Skeletal muscle tissue (tissue), 4 donors: ENCODE results near the gene FRS2. TPM values are rescaled to one million over a fixed set of nuclear protein-coding genes. Genes with fewer than 3 reads are reported as not detected.

Experiments used
- H3K27ac ChIP-seq: one replicate; pipeline ENCODE4 v1.7.0; 2013; ENCODE audit warnings: mild to moderate bottlenecking, low read depth, low read length, inconsistent platforms
- H3K27me3 ChIP-seq, 3 donors: one replicate each; pipeline ENCODE4 v1.7.0; 2013; ENCODE audit warnings: low read length in 3 of 3; ENCODE audit not compliant: control insufficient read depth in 3 of 3, insufficient read depth in 3 of 3
- H3K36me3 ChIP-seq, 3 donors: one replicate each; pipeline ENCODE4 v1.7.0; 2013; ENCODE audit warnings: low read length in 3 of 3; ENCODE audit not compliant: control insufficient read depth in 3 of 3, insufficient read depth in 3 of 3
- H3K4me1 ChIP-seq, 3 donors: one replicate each; pipeline ENCODE4 v1.7.0; 2013; ENCODE audit warnings: low read length in 3 of 3, mild to moderate bottlenecking in 3 of 3; ENCODE audit not compliant: control insufficient read depth in 3 of 3, insufficient read depth in 3 of 3
- H3K4me3 ChIP-seq, 3 donors: one replicate each; pipeline ENCODE4 v1.7.0; 2013; ENCODE audit warnings: low read length in 3 of 3
- H3K9ac ChIP-seq, 3 donors: one replicate each; pipeline ENCODE4 v1.7.0; 2013; ENCODE audit warnings: low read length in 3 of 3, mild to moderate bottlenecking in 3 of 3, moderate library complexity in 2 of 3, low read depth in 1 of 3
- H3K9me3 ChIP-seq, 3 donors: one replicate each; pipeline ENCODE4 v1.7.0; 2013; ENCODE audit warnings: low read length in 3 of 3; ENCODE audit not compliant: control insufficient read depth in 3 of 3
- total RNA-seq: library from RNA; depleted of rRNA; stranded (reverse); fragments of >200 nt; gene quantifications from one replicate; pipeline ENCODE4 v1.2.3, GENCODE V29; 2014
- donor health status: Osteomylitis.

Gene FRS2
- total RNA-seq, 1 donor from 2014 or later = 32.9 TPM

DNA sequence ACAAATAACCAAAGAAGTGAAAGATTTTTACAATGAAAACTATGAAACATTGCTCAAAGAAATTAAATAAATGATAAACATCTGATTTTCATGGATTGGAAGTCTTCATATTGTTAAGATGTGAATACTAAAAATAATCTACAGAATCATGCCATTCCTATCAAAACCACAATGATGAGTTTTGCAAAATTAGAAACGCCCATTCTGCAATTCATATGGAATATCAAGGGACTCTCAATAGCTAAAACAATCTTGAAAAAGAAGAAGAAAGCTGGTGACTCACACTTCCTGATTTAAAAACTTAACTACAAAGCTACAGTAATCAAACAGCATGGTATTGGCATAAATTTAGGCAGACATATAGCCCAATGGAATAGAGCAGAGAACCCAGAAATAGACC lies 74.9 kb downstream of the FRS2 start:
- Histone ChIP-seq H3K4me1 (no peaks in the 10 kb centered on the region), H3K4me3 (no peak overlapping the region), H3K36me3 (no peaks in the 10 kb centered on the region), H3K9ac (no peak overlapping the region), H3K27me3 (no peaks in the 10 kb centered on the region), H3K27ac (no peak overlapping the region), H3K9me3 (no peaks in the 10 kb centered on the region)

DNA sequence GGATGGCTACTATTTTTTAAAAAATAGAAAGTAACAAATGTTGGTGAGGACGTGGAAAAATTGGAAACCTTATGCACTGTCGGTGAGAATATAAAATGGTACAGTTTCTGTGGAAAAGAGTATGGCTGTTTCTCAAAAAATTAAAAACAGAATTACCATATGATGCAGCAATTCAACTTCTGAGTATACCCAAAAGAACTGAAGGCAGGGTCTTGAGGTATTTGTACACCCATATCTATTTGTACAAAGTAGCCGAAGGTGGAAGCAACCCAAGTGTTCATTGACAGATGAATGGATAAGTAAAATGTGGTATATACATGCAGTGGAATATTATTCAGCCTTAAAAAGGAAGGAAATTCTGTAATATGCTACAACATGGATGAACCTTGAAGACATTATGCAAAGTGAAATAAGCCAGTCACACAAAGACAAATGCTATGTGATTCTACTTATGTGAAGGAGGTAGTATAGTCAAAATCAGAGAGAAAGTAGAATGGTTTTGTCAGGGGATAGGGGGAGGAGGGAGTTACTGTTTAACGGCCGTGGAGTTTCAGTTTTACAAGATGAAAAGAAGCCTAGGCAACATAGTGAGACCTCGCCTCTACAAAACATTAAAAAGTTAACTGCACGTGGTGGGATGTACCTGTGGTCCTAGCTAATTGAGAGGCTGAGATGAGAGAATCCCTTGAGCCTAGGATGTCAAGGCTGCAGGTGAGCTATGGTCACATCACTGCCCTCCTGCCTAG lies 76.7 kb downstream of the FRS2 start:
- Histone ChIP-seq H3K27me3 (no peaks in the 10 kb centered on the region), H3K9ac (no peak overlapping the region), H3K4me1 (no peaks in the 10 kb centered on the region), H3K9me3 (no peaks in the 10 kb centered on the region), H3K36me3 (no peaks in the 10 kb centered on the region), H3K27ac (no peak overlapping the region), H3K4me3 (no peak overlapping the region)

DNA sequence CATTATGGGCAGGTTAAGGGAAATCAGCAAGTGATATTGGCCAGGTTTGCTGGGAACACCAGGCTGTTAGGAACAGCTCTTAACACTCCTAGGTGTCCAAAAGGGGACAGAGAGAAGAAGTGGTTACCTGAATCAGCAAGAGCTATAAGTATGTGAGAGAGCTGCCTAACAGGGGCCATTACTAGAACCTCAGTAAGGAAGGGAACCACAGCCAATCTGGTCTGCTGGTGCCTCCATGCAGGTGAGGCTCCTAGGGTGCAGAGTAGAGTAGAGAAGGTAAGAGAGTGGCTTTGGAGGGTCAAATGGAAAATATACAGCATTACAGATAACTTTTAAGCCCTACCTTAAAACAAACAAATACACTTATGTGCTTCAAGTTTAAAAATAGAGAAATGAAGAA lies 78.5 kb downstream of the FRS2 start:
- Histone ChIP-seq H3K4me3 (no peak overlapping the region), H3K9me3 (no peaks in the 10 kb centered on the region), H3K4me1 (peaks cover 0 to 2% (median 0%) of the 10 kb centered on the region in 3 donors), H3K27ac (no peak overlapping the region), H3K27me3 (no peaks in the 10 kb centered on the region), H3K9ac (no peak overlapping the region), H3K36me3 (no peaks in the 10 kb centered on the region)

DNA sequence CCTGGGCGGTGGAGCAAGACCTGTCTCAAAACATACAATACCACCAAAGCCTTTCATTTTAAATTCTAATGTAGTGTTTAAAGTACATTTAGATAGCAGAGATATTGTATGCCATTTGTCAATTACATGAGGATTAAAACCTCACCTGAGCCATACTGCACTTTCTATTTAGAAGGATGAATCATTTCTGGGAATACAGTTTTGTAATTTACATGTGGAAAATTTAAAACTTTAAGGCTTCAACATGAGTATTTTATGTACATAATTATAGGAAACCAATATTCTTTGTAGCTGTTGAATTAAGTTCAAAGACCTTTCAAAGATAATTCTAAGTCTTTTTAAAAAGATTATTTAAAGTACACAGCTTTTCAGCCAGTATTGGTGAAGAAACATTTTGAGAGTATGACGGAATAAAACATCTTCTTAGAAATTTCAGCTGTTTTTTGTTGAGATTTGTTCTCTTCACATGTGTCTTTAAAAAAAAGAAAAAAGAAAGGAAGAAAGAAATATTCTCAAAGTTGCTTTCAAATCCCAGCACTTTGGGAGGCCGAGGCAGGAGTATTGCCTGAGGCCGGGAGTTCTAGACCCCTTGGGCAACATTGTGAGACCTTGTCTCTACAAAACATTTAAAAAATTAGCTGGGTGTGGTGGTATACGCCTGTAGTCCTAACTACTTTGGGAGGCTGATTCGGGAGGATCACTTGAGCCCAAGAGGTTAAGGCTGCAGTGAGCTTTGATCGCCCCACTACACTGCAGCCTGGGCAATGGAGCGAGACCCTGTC lies 80.6 kb downstream of the FRS2 start:
- Histone ChIP-seq H3K27me3 (no peaks in the 10 kb centered on the region), H3K27ac (no peak overlapping the region), H3K4me1 (peaks cover 0 to 6% (median 0%) of the 10 kb centered on the region in 3 donors), H3K9ac (no peak overlapping the region), H3K36me3 (no peaks in the 10 kb centered on the region), H3K4me3 (no peak overlapping the region), H3K9me3 (no peaks in the 10 kb centered on the region)

DNA sequence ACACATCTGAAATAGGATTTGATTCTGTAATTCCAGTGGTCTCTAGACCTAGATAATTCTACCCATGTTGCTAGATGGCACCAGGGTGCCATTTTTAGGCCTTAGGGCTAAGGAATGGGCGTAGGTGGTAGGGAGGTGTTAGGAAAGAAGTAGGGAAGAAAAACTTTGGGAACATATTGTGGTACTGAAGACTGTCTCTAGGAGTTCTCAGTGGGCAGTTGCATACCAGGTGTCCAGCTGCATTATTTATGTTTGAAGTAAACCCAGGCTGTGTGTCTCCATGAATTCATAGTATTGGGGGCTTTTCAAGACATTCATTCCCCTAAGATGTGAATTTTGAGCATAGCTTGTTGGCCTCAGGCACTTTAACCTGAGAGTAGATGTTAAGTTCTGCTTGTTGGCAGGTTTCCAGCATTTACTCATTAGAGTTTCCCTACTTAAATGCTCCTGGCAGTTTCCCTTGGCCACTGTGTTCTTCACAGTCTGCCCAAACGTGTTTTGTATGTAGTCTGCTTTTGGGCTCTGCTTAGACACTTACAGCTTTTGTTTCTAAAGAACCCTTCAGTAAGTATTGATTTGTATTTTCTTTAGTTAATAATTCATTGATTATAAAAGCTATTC lies 83.5 kb downstream of the FRS2 start:
- H3K9me3 ChIP-seq = no peaks in the 10 kb centered on the region
- no peak overlapping the region for H3K27ac ChIP-seq
- H3K4me3 ChIP-seq = no peak overlapping the region
- peaks cover 0 to 6% (median 0%) of the 10 kb centered on the region in 3 donors for H3K4me1 ChIP-seq
- H3K36me3 ChIP-seq = no peaks in the 10 kb centered on the region
- H3K27me3 ChIP-seq = no peaks in the 10 kb centered on the region
- H3K9ac ChIP-seq = no peak overlapping the region

DNA sequence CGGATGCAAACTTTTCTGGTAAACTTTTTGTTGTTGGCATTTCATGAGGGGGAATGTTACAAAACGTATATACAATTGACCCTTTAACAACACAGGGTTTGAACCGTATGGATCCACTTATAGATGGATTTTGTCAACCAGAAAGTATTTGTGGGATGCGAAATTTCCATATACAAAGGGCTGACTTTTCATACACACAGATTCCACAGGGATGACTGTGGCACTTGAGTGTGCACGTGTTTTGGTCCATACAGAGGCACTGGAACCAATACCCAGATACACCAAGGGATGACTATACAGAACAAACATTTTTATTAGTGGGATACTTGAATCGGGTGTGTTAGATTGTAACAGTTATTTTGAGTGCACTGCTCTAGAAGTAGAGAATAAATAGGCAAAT lies 85.3 kb downstream of the FRS2 start:
- Histone ChIP-seq H3K4me1 (peaks cover 0 to 6% (median 0%) of the 10 kb centered on the region in 3 donors), H3K36me3 (no peaks in the 10 kb centered on the region), H3K9me3 (no peaks in the 10 kb centered on the region), H3K9ac (no peak overlapping the region), H3K27ac (no peak overlapping the region), H3K4me3 (no peak overlapping the region), H3K27me3 (no peaks in the 10 kb centered on the region)

DNA sequence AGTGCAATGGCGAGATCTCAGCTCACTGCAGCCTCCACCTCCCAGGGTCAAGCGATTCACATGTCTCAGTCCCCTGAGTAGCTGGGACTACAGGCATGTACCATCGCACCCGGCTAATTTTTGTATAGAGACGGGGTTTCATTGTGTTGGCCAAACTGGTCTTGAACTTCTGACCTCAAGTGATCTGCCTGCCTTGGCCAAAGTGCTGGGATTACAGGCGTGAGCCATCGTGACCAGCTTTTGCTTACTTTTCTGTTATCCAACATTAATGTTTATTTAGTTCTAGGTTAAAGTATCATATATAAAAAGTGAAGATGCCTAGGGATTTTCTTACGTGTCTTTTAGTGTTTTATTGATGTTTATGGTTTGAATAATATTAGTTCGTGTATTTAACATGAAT lies 86.2 kb downstream of the FRS2 start:
- Histone ChIP-seq H3K9me3 (no peaks in the 10 kb centered on the region), H3K36me3 (no peaks in the 10 kb centered on the region), H3K4me1 (peaks cover 0 to 6% (median 0%) of the 10 kb centered on the region in 3 donors), H3K27me3 (no peaks in the 10 kb centered on the region), H3K4me3 (no peak overlapping the region), H3K27ac (no peak overlapping the region), H3K9ac (no peak overlapping the region)

DNA sequence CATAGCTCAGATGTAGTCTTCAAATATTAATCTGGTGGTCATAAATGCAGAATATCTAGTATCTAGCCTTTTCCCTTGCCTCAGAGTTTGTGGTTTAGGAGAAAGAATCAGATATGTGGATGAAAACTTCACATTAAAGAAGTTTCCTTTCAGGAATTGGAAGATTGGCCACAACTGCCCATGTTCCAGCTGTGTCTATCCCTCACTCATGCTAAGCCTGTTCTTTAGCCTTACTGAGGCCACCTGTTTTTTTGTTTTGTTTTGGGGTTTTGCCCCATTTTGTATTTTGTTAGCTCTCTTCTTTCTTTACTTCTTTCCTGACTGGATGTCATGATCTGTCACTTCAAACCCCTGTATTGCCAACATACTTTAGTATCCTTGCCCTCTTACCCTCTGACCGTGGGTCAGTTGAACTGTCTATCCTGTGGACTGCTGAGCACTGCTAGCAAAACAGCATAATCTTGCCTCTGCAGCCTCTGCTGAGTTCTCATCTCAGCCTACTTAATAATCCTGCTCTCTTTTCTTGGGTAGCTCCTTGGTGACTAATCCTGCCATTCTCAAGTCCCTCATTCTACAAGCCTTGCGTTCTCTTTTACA lies 93.1 kb downstream of the FRS2 start:
- Histone ChIP-seq H3K4me1 (no peaks in the 10 kb centered on the region), H3K27me3 (no peaks in the 10 kb centered on the region), H3K9me3 (no peaks in the 10 kb centered on the region), H3K36me3 (peaks cover 0 to 22% (median 12%) of the 10 kb centered on the region in 3 donors), H3K4me3 (no peak overlapping the region), H3K27ac (no peak overlapping the region), H3K9ac (no peak overlapping the region)

DNA sequence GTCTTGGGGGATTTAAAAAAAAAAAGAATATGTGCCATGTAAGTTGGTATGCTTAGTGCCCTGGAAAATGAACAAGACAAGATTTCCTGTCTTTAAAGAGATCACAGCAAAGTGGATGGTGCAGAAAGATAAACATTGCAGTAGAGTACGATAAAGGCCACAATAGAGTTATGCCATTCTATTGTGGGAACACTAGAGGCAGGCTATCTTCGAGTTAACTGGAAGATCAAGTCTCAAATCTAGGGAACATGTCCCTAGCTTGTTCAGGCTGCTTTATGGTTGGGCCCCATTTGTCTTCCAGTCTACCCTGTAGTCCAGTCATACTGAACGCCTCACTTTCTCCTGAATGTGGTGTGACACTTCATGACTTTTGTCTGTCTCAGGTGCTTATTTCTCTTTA lies 96.4 kb downstream of the FRS2 start:
- Histone ChIP-seq H3K9me3 (no peaks in the 10 kb centered on the region), H3K27me3 (no peaks in the 10 kb centered on the region)

More for the DNA sequence above, 96.4 kb downstream of the FRS2 start:
- peaks cover 2 to 32% (median 18%) of the 10 kb centered on the region in 3 donors for H3K36me3 ChIP-seq
- H3K27ac ChIP-seq = no peak overlapping the region
- H3K9ac ChIP-seq = no peak overlapping the region
- H3K4me3 ChIP-seq = no peak overlapping the region
- no peaks in the 10 kb centered on the region for H3K4me1 ChIP-seq
